CD4-positive, alpha-beta T cell treated with Interferon alpha-2 for 1 hour (primary cell): ENCODE data around the gene SLC35E4.
"Not testable (repeated sequence)": the region's sequence is repeated elsewhere in the genome, so short reads cannot be mapped to it uniquely, and the experiment has no call there.

Experiments used
- DNase-seq, 2 donors: peaks; one replicate each; pipeline ENCODE4 v3.0.0-alpha.2; 2020 to 2022

SLC35E4 gene

GRCh38 chr22:30612789-30613188 lies 22.8 kb upstream of the SLC35E4 start:
- DNase-seq: no peak

GRCh38 chr22:30614268-30614667 lies 21.3 kb upstream of the SLC35E4 start:
- DNase-seq: no peak

- DNase-seq: no peak
Observed at GRCh38 chr22:30614879-30615278, 20.7 kb upstream of the SLC35E4 start.

GRCh38 chr22:30615543-30615954 lies 20.0 kb upstream of the SLC35E4 start:
- DNase-seq: peak in 1 of 2 donors; percentile 30

- DNase-seq: no peak
Observed at GRCh38 chr22:30617819-30618218, 17.8 kb upstream of the SLC35E4 start.

GRCh38 chr22:30619909-30620308 lies 15.7 kb upstream of the SLC35E4 start:
- DNase-seq: not testable (repeated sequence)

- DNase-seq: no peak
Observed at GRCh38 chr22:30626413-30626812, 9.2 kb upstream of the SLC35E4 start.

GRCh38 chr22:30627471-30627870 lies 8.1 kb upstream of the SLC35E4 start:
- no peak for DNase-seq

- no peak for DNase-seq
Observed at GRCh38 chr22:30628491-30628890, 7.1 kb upstream of the SLC35E4 start.

- DNase-seq: not testable (repeated sequence)
Observed at GRCh38 chr22:30631469-30631868, 4.1 kb upstream of the SLC35E4 start.

GRCh38 chr22:30634471-30635233 lies 929 bp upstream of the SLC35E4 start:
- DNase-seq: peak; percentile 85 to 91

- DNase-seq: peak in 1 of 2 donors; percentile 20
Observed at GRCh38 chr22:30636226-30637077, 871 bp downstream of the SLC35E4 start.

- DNase-seq: no peak
Observed at GRCh38 chr22:30637701-30638114, 2.1 kb downstream of the SLC35E4 start.

GRCh38 chr22:30640361-30640760 lies 4.8 kb downstream of the SLC35E4 start:
- DNase-seq: no peak

GRCh38 chr22:30640839-30641430 lies 5.4 kb downstream of the SLC35E4 start:
- DNase-seq: no peak

- DNase-seq: no peak
Observed at GRCh38 chr22:30643055-30643875, 7.7 kb downstream of the SLC35E4 start.

GRCh38 chr22:30646518-30647160 lies 11.1 kb downstream of the SLC35E4 start:
- DNase-seq: no peak

GRCh38 chr22:30647536-30647935 lies 12.0 kb downstream of the SLC35E4 start:
- DNase-seq: no peak

GRCh38 chr22:30648825-30649224 lies 13.2 kb downstream of the SLC35E4 start:
- no peak for DNase-seq

GRCh38 chr22:30649430-30650007 lies 13.9 kb downstream of the SLC35E4 start:
- peak; percentile 53 to 65 for DNase-seq

- no peak for DNase-seq
Observed at GRCh38 chr22:30650508-30651116, 15.0 kb downstream of the SLC35E4 start.
